Fibroblast of villous mesenchyme (primary cell): Measurements from ENCODE around the gene CDKN1C. TPM values are rescaled to one million over a fixed set of nuclear protein-coding genes. Genes with fewer than 3 reads are reported as not detected.

Source experiments
- DNase-seq: peaks from one replicate; pipeline ENCODE4 v3.0.0-alpha.2; 2010; ENCODE audit warnings: low read depth
- H3K4me3 ChIP-seq: 2 replicates; pipeline ENCODE4 v1.5.1; 2011; ENCODE audit warnings: low read depth, mild to moderate bottlenecking, low read length
- total RNA-seq: library from RNA; depleted of rRNA; stranded (reverse); fragments of >200 nt; gene quantifications from 2 replicates; pipeline ENCODE4 v1.2.3, GENCODE V29; 2012
- TF ChIP-seq, protein P1 (sequence below): IDR thresholded peaks from 2 replicates; pipeline ENCODE4 v1.5.1; 2012; ENCODE audit warnings: low read depth, mild to moderate bottlenecking, low read length; ENCODE audit not compliant: insufficient read depth

Gene CDKN1C
- total RNA-seq, 1 donor = 3.9 TPM

DNA sequence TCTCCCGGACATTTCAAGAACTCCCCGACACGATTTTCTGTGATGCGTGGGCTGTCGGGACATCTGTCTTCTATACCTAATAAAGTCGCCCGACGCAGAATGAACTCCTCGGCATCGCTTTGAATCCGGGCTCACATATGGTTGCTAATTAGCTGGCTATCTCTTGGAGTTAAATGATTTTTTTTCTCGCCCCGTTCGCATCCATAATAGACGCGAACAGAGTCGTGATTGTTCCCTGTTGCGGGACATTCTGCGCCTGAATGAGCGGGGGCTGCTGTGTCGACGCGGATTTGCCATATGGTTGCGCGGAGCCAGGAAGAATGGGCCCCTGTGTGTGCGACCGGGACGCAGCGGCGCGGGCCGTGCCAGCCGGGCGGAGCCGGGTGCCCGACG lies 16.4 kb downstream of the CDKN1C start:
- TF ChIP-seq, protein P1, sequence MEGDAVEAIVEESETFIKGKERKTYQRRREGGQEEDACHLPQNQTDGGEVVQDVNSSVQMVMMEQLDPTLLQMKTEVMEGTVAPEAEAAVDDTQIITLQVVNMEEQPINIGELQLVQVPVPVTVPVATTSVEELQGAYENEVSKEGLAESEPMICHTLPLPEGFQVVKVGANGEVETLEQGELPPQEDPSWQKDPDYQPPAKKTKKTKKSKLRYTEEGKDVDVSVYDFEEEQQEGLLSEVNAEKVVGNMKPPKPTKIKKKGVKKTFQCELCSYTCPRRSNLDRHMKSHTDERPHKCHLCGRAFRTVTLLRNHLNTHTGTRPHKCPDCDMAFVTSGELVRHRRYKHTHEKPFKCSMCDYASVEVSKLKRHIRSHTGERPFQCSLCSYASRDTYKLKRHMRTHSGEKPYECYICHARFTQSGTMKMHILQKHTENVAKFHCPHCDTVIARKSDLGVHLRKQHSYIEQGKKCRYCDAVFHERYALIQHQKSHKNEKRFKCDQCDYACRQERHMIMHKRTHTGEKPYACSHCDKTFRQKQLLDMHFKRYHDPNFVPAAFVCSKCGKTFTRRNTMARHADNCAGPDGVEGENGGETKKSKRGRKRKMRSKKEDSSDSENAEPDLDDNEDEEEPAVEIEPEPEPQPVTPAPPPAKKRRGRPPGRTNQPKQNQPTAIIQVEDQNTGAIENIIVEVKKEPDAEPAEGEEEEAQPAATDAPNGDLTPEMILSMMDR = no peak
- no peak overlapping the region for H3K4me3 ChIP-seq
- DNase-seq = no peak

DNA sequence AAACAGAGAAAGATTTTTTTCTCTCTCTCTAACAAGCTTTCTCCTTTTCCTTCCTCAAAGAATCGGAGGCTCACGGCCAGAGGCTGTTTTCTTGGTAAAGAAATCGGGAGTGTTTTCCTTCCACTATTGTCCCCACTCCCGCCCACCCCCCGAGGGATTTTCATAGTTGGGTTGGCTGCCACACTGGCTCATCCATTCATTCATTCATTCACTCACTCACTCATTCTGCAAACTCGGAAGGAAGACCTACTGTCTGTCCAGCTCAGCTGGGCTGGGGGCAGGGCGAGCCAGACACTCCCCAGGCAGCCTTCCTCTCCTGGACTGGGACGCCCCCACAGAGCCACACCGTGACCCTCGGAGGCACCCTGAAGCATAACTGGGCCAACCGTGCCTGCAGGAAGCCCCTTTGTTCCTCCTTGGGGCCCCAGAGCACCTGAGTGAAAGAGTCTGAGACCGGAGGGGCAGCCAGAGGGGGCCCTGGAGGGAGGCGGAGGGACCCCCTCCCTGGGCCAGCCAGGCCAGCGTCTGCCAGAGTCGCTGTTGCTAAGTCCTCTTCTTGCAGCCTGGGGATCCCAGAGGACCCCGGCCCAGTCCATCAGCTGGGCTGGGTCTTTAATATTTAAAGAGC lies 17.0 kb downstream of the CDKN1C start:
- H3K4me3 ChIP-seq = no peak overlapping the region
- TF ChIP-seq, protein P1 = no peak
- DNase-seq = no peak

DNA sequence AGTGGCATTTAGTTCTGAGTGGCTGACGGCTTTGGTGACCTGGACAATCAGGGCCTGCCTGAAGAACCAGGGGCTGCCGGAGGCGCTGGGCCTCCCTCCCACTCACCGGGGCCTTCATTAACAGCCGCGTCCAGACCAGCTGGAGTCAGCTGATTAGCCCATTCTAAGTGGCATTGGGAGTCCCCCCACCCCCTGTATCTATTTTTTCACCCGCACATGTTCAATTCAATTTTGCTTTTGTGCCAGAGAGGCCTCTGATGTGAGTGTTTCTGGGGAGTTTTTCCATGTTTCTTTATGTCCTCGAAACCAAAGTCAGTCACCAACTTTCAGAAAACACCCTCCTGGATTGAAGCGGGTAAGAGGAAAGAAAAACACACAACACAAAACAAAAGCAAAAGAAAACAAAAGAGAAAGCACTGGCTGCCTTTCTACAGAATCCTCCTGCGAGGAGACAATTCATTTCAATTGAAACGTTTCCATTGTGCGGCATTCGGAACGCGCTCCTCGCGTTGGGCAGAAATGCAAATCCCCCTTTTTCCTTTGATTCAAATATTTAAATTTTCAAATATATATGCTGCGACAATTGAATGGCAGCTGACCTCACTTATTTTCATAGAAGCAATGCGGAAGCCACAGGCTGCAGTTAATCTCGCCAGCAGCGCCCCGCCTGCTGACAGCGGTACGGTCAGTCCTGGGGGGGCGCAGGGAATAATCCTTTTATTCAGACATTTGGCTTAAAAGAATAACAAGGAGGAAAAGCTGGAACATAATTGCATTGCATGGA lies 17.7 kb downstream of the CDKN1C start:
- TF ChIP-seq, protein P1 = no peak
- DNase-seq = no peak
- no peak overlapping the region for H3K4me3 ChIP-seq

DNA sequence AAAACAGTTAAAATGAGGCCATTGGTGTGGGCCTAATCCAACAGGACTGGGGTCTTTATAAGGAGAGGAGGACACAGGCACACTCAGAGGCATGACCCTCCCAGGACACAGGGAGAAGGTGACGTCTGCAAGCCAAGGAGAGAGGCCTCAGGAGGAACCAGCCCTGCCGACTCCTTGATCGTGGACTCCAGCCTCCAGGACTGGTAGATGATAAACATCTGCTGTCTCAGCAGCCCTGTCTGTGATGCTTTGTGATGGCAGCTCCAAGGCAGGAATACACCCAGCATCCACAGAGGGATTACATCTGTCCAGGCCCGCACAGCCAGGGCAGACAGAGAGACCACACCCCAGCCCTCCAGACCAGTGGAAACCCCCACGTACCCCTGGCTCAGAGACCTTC lies 18.4 kb downstream of the CDKN1C start:
- TF ChIP-seq, protein P1 = no peak
- no peak for DNase-seq
- no peak overlapping the region for H3K4me3 ChIP-seq

DNA sequence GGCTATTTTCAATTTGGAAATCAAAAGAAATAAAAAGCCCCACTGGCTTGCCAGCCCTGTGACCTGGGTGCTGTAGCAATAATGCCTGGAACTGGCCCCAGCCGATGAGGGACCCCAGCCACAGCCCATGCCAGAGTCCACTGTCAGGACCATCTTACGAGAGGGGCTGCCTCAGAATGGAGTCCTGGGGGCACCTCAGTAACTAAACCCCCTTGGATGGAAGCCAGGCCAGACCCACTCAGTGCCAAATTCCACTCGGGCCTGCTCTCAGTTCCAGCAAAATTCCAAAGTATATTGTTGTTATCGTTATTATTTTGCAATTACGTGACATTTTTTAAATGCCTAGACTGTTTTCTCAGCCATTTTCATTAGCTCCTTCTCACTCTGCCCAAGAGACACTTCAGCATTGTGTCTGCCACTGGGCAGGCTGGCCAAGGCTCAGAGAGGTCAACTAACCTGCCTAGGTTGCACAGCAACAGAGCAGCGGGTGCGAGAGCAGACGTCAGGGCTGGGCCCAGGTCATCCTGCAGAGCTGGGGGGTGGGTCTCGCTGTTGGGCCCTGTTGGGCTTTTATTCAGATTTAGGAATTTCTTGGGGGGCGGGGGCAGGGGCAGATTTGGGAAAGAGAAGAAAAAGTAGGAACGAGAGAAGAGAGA lies 19.5 kb downstream of the CDKN1C start:
- TF ChIP-seq, protein P1 = no peak
- H3K4me3 ChIP-seq = no peak overlapping the region
- no peak for DNase-seq

DNA sequence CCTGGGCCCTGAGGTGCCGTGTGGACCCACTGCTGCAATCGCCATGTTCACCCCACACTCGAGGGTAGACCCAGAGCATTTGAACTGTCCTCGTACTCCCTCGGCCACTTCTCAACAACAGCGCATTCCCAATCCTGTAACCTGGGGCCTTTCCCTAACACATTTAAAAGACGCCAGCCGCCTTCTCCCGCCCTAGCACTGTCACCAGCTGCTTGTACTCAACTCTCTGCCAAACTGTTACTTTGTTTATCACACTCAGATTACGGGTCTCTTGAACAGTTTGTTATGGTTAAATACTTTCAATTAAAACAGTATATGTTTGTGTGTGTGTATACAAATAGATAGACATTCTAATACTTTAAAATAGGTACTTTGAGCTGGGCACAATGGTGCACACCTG lies 20.7 kb downstream of the CDKN1C start:
- DNase-seq = no peak
- TF ChIP-seq, protein P1 = no peak
- H3K4me3 ChIP-seq = no peak overlapping the region
